Stimulated activated memory B cell treated with anti-CD40 and anti-IgM and Interleukin-4, amounts not matched to agents 10 μg/mL and 1 μg/mL and 100 μg/mL, for 72 hours (primary cell): ENCODE measurements around the gene KCNJ6.
"Not testable (repeated sequence)": the region's sequence is repeated elsewhere in the genome, so short reads cannot be mapped to it uniquely, and the experiment has no call there.

Experiments used
- ATAC-seq: fragments of 150-1000 bp; cut with Tn5 transposase; 2 replicates; pipeline ENCODE4 v1.10.0; 2021
- H3K27ac Mint-ChIP-seq: one replicate; pipeline ENCODE4 v1.8.0; 2022; ENCODE audit warnings: mild to moderate bottlenecking, mixed read lengths
- H3K27me3 Mint-ChIP-seq: one replicate; pipeline ENCODE4 v1.8.0; 2022; ENCODE audit warnings: mixed read lengths
- H3K36me3 Mint-ChIP-seq: one replicate; pipeline ENCODE4 v1.8.0; 2022; ENCODE audit warnings: mixed read lengths
- H3K4me1 Mint-ChIP-seq: one replicate; pipeline ENCODE4 v1.8.0; 2022; ENCODE audit warnings: mixed read lengths
- H3K4me3 Mint-ChIP-seq: one replicate; pipeline ENCODE4 v1.8.0; 2022; ENCODE audit warnings: mild to moderate bottlenecking, moderate library complexity, mixed read lengths
- H3K9me3 Mint-ChIP-seq: one replicate; pipeline ENCODE4 v1.8.0; 2022; ENCODE audit warnings: mixed read lengths

KCNJ6 gene

GRCh38 chr21:37644636-37645035, 271.6 kb downstream of the KCNJ6 start:
- peaks cover 9% of the 10 kb centered on the region for H3K4me1 Mint-ChIP-seq
- no peak overlapping the region for H3K4me3 Mint-ChIP-seq
- peaks cover 3% of the 10 kb centered on the region for H3K9me3 Mint-ChIP-seq
- no peak overlapping the region for H3K27ac Mint-ChIP-seq
- H3K27me3 Mint-ChIP-seq: peaks cover 41% of the 10 kb centered on the region
- no peak for ATAC-seq
- H3K36me3 Mint-ChIP-seq: no peaks in the 10 kb centered on the region

- H3K9me3 Mint-ChIP-seq, H3K36me3 Mint-ChIP-seq, H3K27ac Mint-ChIP-seq, ATAC-seq, H3K4me3 Mint-ChIP-seq: not testable (repeated sequence)
- H3K27me3 Mint-ChIP-seq: peaks cover 47% of the 10 kb centered on the region
- peaks cover 12% of the 10 kb centered on the region for H3K4me1 Mint-ChIP-seq
Observed at GRCh38 chr21:37643862-37644261, 272.4 kb downstream of the KCNJ6 start.

GRCh38 chr21:37642493-37642892, 273.8 kb downstream of the KCNJ6 start:
- ATAC-seq: no peak
- Mint-ChIP-seq H3K9me3 (peaks cover 8% of the 10 kb centered on the region), H3K4me1 (peaks cover 12% of the 10 kb centered on the region), H3K4me3 (no peak overlapping the region), H3K27me3 (peaks cover 47% of the 10 kb centered on the region), H3K36me3 (no peaks in the 10 kb centered on the region), H3K27ac (no peak overlapping the region)

- no peak overlapping the region for H3K4me3 Mint-ChIP-seq
- H3K27ac Mint-ChIP-seq: no peak overlapping the region
- peaks cover 55% of the 10 kb centered on the region for H3K27me3 Mint-ChIP-seq
- peaks cover 8% of the 10 kb centered on the region for H3K9me3 Mint-ChIP-seq
- no peak for ATAC-seq
- H3K36me3 Mint-ChIP-seq: no peaks in the 10 kb centered on the region
- peaks cover 12% of the 10 kb centered on the region for H3K4me1 Mint-ChIP-seq
Observed at GRCh38 chr21:37639756-37640155, 276.5 kb downstream of the KCNJ6 start.

DNA sequence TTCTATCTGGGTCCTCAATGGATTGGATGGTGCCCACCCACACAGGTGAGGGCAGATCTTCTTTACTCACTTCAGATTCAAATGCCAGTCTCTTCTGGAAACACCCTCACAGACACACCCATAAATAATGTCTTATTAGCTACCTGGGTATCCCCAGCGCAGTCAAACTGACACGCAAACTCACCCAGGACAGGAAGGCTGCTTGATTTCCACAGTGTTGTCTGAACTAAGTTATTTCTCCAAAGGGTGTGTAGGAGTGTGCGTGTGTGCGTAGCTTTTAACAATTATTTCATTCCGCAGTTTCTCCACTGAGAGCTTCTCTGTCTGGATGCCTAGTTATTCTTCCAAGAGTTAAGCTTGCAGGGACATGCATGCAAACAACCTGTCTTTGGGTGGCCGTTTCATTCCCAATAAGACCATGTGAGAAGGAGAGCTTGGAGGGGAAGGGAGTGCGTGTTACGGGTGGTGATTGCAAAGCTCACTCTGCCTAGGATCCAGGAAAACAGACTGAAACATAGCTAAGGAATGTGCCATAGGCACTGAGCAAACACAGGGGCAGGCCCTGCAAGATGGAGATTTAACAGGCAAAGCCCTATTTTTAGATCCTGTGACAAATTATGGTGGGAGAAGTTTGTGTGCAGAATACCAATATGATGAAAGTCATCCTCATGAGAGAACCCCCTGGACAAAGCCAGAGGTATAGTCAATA, 280.0 kb downstream of the KCNJ6 start:
- H3K4me3 Mint-ChIP-seq: no peak overlapping the region
- peaks cover 11% of the 10 kb centered on the region for H3K9me3 Mint-ChIP-seq
- peaks cover 16% of the 10 kb centered on the region for H3K4me1 Mint-ChIP-seq
- H3K27me3 Mint-ChIP-seq: peaks cover 57% of the 10 kb centered on the region
- H3K27ac Mint-ChIP-seq: no peak overlapping the region
- no peaks in the 10 kb centered on the region for H3K36me3 Mint-ChIP-seq
- no peak for ATAC-seq

DNA sequence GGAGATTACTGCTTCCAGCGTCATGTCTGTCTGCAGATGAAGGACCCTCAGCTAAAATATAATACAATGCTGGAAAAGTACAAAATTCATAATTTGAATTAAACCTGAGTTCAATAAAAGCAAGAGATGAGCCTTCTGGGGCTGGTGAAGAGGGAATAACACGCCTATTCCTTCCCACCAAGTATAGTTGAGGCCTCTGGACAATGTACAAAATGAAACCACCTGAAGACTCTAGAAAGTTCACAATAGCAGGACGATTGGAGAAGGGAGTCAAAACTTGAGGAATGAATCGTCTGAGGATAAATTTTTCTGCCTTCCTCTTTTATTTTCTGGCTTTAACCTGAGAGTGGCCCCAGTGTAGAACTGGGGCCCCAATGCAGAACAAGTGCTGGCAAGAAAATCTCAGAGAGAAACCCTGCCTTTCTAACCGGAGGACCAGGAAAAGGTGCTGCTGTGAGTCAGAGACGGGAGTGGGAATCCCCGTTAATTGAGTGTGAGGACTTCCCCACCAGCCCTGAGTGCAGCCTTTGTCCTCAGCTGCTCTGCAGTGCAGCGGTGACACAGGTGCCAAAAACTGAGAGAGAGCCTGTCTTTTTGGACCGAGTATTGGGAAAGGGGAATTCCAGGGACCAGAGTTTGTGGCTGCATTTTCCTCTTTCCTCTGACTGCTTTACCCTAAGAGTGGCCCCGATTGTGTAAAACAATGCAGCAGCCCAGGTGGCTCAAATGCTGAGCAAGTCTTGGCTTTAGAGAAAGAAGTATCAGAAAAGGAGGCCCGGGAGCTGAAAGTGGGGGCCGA, 284.7 kb downstream of the KCNJ6 start:
- no peak for ATAC-seq
- Mint-ChIP-seq H3K27ac (no peak overlapping the region), H3K27me3 (peaks cover 71% of the 10 kb centered on the region), H3K9me3 (peaks cover 3% of the 10 kb centered on the region), H3K36me3 (no peaks in the 10 kb centered on the region), H3K4me3 (no peak overlapping the region), H3K4me1 (peaks cover 9% of the 10 kb centered on the region)

GRCh38 chr21:37630872-37631271, 285.4 kb downstream of the KCNJ6 start:
- Mint-ChIP-seq H3K27me3 (peaks cover 64% of the 10 kb centered on the region), H3K4me1 (peaks cover 9% of the 10 kb centered on the region), H3K27ac (no peak overlapping the region), H3K4me3 (no peak overlapping the region), H3K36me3 (no peaks in the 10 kb centered on the region), H3K9me3 (peaks cover 3% of the 10 kb centered on the region)
- ATAC-seq: no peak

DNA sequence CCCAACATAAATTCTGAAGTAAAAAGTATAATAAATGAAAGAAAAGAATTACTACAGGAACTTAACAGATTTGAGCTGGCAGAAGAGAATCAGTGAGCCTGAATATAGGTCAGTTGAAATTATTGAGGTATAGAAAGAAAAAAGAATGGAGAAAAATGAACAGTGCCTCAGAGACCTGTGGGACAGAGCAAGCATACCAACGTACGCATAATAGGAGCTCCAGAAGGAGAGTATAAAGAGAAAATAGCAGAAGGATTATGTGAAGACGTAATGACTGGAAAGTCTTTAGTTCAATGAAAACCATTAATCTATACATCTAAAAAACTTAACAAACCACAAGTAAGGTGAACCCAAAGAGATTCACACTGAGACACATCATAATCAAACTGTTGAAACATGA, 287.9 kb downstream of the KCNJ6 start:
- Mint-ChIP-seq H3K27ac (no peak overlapping the region), H3K4me3 (no peak overlapping the region), H3K36me3 (no peaks in the 10 kb centered on the region), H3K4me1 (peaks cover 9% of the 10 kb centered on the region), H3K9me3 (no peaks in the 10 kb centered on the region), H3K27me3 (peaks cover 46% of the 10 kb centered on the region)
- ATAC-seq: no peak

DNA sequence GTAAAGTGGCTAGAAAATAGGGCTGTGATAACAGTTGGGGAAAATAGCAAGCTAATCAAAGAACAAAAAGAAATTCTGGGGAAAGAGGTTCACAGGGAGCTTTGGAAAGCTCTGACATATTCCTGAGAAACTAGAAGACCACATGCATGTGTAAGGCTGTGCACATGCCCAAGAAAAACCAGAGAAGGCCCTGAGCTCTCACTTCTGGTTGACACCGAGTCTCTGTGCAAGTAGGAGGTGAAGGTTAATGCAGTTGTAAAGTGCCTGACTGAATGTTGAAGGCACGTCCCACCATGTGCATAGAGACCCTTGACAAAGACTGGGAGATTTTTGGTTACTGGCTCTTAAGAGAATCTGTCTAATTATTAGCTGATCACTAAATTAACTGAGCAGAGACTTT, 288.7 kb downstream of the KCNJ6 start:
- H3K27ac Mint-ChIP-seq: no peak overlapping the region
- no peaks in the 10 kb centered on the region for H3K9me3 Mint-ChIP-seq
- peaks cover 9% of the 10 kb centered on the region for H3K4me1 Mint-ChIP-seq
- H3K4me3 Mint-ChIP-seq: no peak overlapping the region
- ATAC-seq: no peak
- peaks cover 52% of the 10 kb centered on the region for H3K27me3 Mint-ChIP-seq
- H3K36me3 Mint-ChIP-seq: no peaks in the 10 kb centered on the region

DNA sequence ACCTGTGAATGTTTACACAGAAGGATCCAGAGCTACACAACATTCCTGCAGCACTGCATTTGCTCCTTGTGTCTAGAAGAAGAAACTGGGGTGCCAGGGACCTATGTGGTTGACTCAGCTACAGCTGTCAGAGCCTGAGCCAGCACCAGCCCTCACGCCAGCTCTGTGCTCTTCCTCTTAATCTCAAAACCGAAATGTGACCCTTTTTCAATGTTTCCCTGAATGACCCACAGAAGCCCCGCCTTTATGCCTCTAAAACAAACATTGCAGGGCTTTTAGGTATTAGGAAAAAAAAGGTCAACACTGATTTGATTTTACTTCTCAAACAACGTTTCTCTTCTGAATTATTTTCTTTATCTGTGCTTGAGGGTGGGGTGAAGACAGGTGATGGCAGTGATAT, 289.2 kb downstream of the KCNJ6 start:
- H3K36me3 Mint-ChIP-seq: no peaks in the 10 kb centered on the region
- H3K27me3 Mint-ChIP-seq: peaks cover 54% of the 10 kb centered on the region
- no peak overlapping the region for H3K27ac Mint-ChIP-seq
- H3K9me3 Mint-ChIP-seq: no peaks in the 10 kb centered on the region
- peaks cover 8% of the 10 kb centered on the region for H3K4me1 Mint-ChIP-seq
- no peak for ATAC-seq
- no peak overlapping the region for H3K4me3 Mint-ChIP-seq

DNA sequence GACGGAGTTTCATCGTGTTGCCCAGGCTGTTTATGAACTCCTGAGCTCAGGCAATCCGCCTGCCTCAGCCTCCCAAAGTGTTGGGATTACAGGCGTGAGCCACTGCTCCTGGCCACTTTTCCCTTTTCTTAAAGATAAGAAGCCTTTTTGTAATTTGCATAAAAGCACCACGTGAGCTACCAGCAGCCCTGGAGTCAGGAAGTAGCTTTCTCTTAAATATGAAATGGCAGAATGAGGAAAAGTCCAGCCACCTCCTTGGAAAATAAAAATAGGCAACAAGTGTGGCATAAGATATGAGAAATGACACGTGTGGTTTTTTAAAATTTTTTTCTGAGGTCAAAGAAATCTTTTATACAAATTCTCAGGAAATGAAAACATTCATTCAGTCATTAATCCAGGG, 289.9 kb downstream of the KCNJ6 start:
- ATAC-seq: no peak
- no peak overlapping the region for H3K4me3 Mint-ChIP-seq
- no peak overlapping the region for H3K27ac Mint-ChIP-seq
- peaks cover 47% of the 10 kb centered on the region for H3K27me3 Mint-ChIP-seq
- no peaks in the 10 kb centered on the region for H3K36me3 Mint-ChIP-seq
- H3K4me1 Mint-ChIP-seq: peaks cover under 1% of the 10 kb centered on the region
- H3K9me3 Mint-ChIP-seq: no peaks in the 10 kb centered on the region

DNA sequence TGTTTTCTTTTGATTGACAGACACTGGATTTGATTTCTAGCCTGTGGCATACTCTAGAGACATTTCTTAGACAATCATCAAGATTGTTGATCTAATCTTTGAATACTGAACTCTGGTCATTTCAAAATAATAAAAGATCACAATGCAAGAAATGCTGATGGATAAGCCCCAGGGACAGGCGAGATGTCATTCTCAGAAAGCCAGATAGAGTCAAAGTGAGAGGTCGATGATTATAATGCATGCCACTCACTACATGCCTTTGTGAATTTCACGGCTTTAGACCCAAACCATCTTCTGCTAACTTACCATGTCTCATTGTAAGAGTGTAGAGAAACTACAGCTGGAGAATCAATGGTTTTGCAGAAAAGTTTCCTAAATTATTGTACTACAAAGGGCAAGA, 292.6 kb downstream of the KCNJ6 start:
- Mint-ChIP-seq H3K9me3 (no peaks in the 10 kb centered on the region), H3K36me3 (no peaks in the 10 kb centered on the region), H3K27me3 (peaks cover 31% of the 10 kb centered on the region), H3K4me3 (no peak overlapping the region), H3K27ac (no peak overlapping the region), H3K4me1 (no peaks in the 10 kb centered on the region)
- no peak for ATAC-seq

GRCh38 chr21:37623183-37623582, 293.1 kb downstream of the KCNJ6 start:
- H3K27ac Mint-ChIP-seq: no peak overlapping the region
- no peaks in the 10 kb centered on the region for H3K9me3 Mint-ChIP-seq
- no peaks in the 10 kb centered on the region for H3K36me3 Mint-ChIP-seq
- H3K27me3 Mint-ChIP-seq: peaks cover 26% of the 10 kb centered on the region
- ATAC-seq: no peak
- H3K4me3 Mint-ChIP-seq: no peak overlapping the region
- no peaks in the 10 kb centered on the region for H3K4me1 Mint-ChIP-seq

DNA sequence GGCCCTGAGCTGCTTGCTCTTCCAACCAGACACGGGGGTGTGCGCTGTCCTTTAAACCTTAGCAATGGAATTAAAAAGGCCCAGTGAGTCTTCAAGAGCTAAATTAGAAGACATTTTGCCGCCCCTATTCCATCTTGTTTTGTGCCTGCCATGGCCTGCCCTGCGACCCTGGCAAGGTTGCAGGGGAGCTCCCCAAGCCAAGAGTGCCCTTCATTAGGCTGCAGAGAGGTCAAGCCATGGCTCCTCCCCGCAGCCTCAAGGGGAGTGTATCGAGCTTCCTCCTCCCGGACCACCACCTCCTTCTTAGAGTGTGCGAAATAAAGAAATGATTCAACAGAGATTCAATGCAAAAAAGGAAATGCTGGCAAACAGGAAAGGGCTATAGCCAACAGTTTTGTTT, 293.5 kb downstream of the KCNJ6 start:
- peaks cover 21% of the 10 kb centered on the region for H3K27me3 Mint-ChIP-seq

DNA sequence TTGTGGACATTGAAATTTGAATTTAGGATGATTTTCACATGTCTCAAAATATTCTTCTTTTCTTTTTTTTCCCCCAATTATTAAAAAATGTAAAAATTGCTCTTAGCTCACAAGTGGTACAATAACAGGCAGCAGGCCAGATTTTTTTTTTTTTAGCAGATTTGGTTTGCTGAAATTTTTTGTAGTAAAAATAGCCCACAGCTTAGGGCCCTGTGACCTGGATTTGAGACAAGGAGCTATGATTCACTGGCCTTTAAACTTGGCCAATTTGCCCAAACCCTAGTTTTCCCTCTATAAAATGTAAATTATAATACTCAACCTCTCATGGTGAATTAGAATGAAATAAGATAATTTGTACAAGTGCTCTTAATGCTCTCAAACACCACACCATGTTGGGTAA, 295.9 kb downstream of the KCNJ6 start:
- peaks cover 20% of the 10 kb centered on the region for H3K27me3 Mint-ChIP-seq
- no peak for ATAC-seq
- no peaks in the 10 kb centered on the region for H3K9me3 Mint-ChIP-seq
- no peak overlapping the region for H3K27ac Mint-ChIP-seq
- H3K4me1 Mint-ChIP-seq: no peaks in the 10 kb centered on the region
- H3K36me3 Mint-ChIP-seq: no peaks in the 10 kb centered on the region
- H3K4me3 Mint-ChIP-seq: no peak overlapping the region

More for the DNA sequence above, 293.5 kb downstream of the KCNJ6 start:
- H3K9me3 Mint-ChIP-seq: no peaks in the 10 kb centered on the region
- no peak overlapping the region for H3K27ac Mint-ChIP-seq
- H3K4me1 Mint-ChIP-seq: no peaks in the 10 kb centered on the region
- no peak for ATAC-seq
- no peaks in the 10 kb centered on the region for H3K36me3 Mint-ChIP-seq
- no peak overlapping the region for H3K4me3 Mint-ChIP-seq

GRCh38 chr21:37619464-37619974, 296.7 kb downstream of the KCNJ6 start:
- H3K36me3 Mint-ChIP-seq: no peaks in the 10 kb centered on the region
- peaks cover 2% of the 10 kb centered on the region for H3K9me3 Mint-ChIP-seq
- H3K4me1 Mint-ChIP-seq: no peaks in the 10 kb centered on the region
- no peak for ATAC-seq
- no peak overlapping the region for H3K27ac Mint-ChIP-seq
- peaks cover 20% of the 10 kb centered on the region for H3K27me3 Mint-ChIP-seq
- H3K4me3 Mint-ChIP-seq: no peak overlapping the region
